ENCODE measurements around the gene SART3. TPM values are rescaled to one million over a fixed set of nuclear protein-coding genes. Genes with fewer than 3 reads are reported as not detected.

Gene SART3, protein sequence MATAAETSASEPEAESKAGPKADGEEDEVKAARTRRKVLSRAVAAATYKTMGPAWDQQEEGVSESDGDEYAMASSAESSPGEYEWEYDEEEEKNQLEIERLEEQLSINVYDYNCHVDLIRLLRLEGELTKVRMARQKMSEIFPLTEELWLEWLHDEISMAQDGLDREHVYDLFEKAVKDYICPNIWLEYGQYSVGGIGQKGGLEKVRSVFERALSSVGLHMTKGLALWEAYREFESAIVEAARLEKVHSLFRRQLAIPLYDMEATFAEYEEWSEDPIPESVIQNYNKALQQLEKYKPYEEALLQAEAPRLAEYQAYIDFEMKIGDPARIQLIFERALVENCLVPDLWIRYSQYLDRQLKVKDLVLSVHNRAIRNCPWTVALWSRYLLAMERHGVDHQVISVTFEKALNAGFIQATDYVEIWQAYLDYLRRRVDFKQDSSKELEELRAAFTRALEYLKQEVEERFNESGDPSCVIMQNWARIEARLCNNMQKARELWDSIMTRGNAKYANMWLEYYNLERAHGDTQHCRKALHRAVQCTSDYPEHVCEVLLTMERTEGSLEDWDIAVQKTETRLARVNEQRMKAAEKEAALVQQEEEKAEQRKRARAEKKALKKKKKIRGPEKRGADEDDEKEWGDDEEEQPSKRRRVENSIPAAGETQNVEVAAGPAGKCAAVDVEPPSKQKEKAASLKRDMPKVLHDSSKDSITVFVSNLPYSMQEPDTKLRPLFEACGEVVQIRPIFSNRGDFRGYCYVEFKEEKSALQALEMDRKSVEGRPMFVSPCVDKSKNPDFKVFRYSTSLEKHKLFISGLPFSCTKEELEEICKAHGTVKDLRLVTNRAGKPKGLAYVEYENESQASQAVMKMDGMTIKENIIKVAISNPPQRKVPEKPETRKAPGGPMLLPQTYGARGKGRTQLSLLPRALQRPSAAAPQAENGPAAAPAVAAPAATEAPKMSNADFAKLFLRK
- total RNA-seq, result 33.8 to 36.6 TPM (median 34.8 TPM) in 3 replicates
- long read RNA-seq, full-length matches to known transcripts, result 46 of 61 reads
- long read RNA-seq, partial matches to known transcripts, result 3 of 61 reads
- long read RNA-seq, other reads (novel, unspliced or antisense), result 12 of 61 reads

DNA sequence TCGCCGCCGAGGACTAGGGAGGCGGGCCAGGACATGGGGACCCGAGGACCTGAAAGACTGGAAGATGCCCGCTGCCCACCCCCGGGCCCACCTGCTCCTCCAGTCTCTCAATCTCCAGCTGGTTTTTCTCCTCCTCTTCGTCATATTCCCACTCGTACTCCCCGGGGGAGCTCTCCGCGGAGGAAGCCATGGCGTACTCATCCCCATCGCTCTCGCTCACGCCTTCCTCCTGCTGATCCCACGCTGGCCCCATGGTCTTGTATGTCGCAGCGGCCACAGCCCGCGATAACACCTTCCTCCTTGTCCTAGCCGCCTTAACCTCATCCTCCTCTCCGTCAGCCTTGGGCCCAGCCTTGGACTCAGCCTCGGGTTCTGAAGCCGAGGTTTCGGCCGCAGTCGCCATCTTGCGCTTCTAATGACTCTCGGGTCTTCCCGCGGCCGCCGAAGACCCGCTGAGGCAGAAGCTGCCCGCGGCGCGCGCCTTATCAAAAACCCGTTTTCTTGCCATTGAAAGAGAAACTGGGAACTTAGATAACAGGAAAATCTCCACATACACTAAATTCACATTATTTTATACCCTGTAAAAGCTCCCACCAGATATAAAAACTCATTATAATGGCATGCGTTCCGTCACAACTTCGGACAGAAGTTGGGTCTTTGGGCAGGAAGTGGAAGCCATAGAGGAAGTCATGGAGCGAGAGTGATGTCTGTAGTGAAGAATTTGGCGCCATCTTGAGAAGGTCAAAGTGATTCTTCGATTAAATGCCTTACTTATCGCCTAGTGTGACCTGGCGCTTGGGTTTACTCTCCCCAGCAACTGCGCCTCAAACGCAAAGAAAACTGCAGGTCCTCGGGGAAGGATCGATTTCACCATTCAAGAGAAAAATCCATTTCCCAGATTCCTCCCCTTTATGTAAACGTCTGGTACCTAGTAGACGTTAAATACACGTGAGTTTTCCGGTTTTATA is at the start of gene SART3:
Gene SART3, minus strand, starts transcription at position 422 of the 968 bp plus-strand sequence. Its CDS starts 19 bp downstream, at position 403.
- H3K4me1 Mint-ChIP-seq (ENCODE audit: low read depth), result peaks cover 68% of the 10 kb centered on the region
- no peaks in the 10 kb centered on the region for H3K27me3 Mint-ChIP-seq (ENCODE audit: low read depth)
- TF ChIP-seq, protein P1, sequence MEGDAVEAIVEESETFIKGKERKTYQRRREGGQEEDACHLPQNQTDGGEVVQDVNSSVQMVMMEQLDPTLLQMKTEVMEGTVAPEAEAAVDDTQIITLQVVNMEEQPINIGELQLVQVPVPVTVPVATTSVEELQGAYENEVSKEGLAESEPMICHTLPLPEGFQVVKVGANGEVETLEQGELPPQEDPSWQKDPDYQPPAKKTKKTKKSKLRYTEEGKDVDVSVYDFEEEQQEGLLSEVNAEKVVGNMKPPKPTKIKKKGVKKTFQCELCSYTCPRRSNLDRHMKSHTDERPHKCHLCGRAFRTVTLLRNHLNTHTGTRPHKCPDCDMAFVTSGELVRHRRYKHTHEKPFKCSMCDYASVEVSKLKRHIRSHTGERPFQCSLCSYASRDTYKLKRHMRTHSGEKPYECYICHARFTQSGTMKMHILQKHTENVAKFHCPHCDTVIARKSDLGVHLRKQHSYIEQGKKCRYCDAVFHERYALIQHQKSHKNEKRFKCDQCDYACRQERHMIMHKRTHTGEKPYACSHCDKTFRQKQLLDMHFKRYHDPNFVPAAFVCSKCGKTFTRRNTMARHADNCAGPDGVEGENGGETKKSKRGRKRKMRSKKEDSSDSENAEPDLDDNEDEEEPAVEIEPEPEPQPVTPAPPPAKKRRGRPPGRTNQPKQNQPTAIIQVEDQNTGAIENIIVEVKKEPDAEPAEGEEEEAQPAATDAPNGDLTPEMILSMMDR (IDR thresholded peaks at IDR 0.05), result peak; percentile 11
- no peaks in the 10 kb centered on the region for H3K9me3 Mint-ChIP-seq (ENCODE audit: low read depth)
- peak within 1 kb of the TSS; percentile 100 for H3K27ac Mint-ChIP-seq (ENCODE audit: unreplicated experiment)
- peak within 1 kb of the TSS; percentile 100 for H3K4me3 Mint-ChIP-seq (ENCODE audit: unreplicated experiment)
- H3K36me3 Mint-ChIP-seq (ENCODE audit: low read depth), result peaks cover 12% of the 10 kb centered on the region
- peak; percentile 93 for DNase-seq (ENCODE audit: low spot score)

DNA sequence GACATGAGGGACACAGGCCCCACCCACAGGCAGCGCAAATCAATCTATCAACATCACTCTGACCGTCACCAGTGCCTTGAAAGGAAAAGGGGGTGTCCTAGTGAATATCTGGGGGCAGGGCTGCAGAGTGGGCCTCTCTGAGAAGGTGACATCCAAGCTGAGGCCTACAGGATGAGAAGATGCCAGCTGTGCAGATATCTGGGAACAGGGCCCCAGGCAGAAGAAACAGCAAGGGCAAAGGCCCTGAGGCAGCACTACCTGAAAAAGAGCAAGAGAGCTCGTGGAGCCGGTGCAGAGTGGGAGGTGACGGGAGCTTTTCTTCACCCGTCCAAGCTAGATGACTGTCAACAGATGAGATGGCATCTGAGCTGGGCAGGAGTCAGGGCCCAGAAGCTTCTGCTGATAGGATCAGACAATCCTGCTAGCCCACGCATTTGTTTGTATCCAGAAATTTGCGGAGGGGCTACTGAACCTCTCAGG is 49.4 kb upstream of the SART3 start:
- no peak for DNase-seq (ENCODE audit: low spot score)
- Mint-ChIP-seq H3K9me3 (ENCODE audit: low read depth) (no peaks in the 10 kb centered on the region), H3K27me3 (ENCODE audit: low read depth) (no peaks in the 10 kb centered on the region), H3K4me1 (ENCODE audit: low read depth) (peaks cover 45% of the 10 kb centered on the region), H3K36me3 (ENCODE audit: low read depth) (no peaks in the 10 kb centered on the region), H3K27ac (ENCODE audit: unreplicated experiment) (no peak overlapping the region), H3K4me3 (ENCODE audit: unreplicated experiment) (no peak overlapping the region)
- TF ChIP-seq, protein P1 (IDR thresholded peaks at IDR 0.05), result no peak

DNA sequence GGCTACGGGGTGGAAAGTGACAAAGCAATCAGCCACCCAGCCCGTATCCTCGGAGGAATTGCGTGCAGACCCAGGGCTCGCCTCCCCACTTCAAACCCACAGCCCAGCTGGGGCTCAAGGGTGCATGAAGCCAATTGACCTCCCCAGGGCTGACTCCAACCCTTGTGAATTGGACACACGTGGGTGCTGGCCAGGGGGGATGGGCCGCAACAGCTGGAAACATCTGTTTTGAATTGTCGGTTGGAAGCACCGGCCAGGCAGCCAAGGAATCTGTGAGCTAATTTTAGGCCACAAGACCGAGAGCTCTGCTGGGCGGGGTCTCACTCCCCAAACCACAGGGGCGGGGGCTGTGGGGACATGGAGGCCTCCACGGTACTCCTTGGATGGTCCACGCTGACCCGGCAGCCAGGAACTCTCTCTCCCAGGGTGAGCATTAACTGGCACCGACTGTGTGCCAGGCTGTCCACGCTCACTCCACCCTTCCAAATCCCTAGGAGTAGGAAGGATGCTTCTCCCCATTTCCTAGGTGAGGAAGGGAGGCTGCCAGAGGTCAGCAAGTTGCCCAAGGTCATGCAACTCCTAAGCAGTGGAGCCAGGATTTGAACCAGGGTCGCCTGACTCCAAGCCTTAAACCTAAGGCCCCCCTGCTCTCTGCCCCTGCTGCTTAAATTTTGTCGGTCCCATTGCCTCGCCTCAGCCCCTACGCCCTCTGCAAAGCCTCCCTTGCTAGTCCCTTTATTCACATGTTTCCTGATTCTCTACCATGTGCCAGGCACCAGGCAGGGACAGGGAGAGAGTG is 48.8 kb upstream of the SART3 start:
- Mint-ChIP-seq H3K4me3 (ENCODE audit: unreplicated experiment) (no peak overlapping the region), H3K36me3 (ENCODE audit: low read depth) (no peaks in the 10 kb centered on the region), H3K27ac (ENCODE audit: unreplicated experiment) (peak overlapping the region; percentile 12), H3K27me3 (ENCODE audit: low read depth) (no peaks in the 10 kb centered on the region), H3K4me1 (ENCODE audit: low read depth) (peaks cover 51% of the 10 kb centered on the region), H3K9me3 (ENCODE audit: low read depth) (no peaks in the 10 kb centered on the region)
- TF ChIP-seq, protein P1 (IDR thresholded peaks at IDR 0.05), result no peak
- no peak for DNase-seq (ENCODE audit: low spot score)

DNA sequence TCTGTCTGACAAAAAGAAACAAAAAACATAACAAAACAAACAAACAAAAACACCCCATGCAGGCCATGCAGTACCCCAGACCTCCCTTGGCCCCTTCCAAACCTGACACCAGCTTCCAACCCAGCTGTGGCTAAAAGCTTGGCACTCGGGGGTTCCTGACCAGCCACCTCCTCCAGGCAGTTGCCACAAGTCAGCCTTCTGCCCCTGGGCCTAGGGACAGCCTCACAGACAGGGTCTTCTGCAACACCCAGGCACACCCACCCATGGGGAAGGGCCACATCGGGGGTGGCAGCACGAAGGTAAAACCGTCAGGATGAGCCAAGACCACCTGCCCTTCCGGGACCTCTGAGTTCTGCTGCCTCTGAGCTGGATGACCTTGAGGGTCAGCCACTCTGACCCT is 47.6 kb upstream of the SART3 start:
- Mint-ChIP-seq H3K4me1 (ENCODE audit: low read depth) (peaks cover 57% of the 10 kb centered on the region), H3K27ac (ENCODE audit: unreplicated experiment) (no peak overlapping the region)
- TF ChIP-seq, protein P1 (IDR thresholded peaks at IDR 0.05), result no peak

More for the DNA sequence above, 47.6 kb upstream of the SART3 start:
- no peak overlapping the region for H3K4me3 Mint-ChIP-seq (ENCODE audit: unreplicated experiment)
- no peak for DNase-seq (ENCODE audit: low spot score)
- no peaks in the 10 kb centered on the region for H3K9me3 Mint-ChIP-seq (ENCODE audit: low read depth)
- no peaks in the 10 kb centered on the region for H3K36me3 Mint-ChIP-seq (ENCODE audit: low read depth)
- no peaks in the 10 kb centered on the region for H3K27me3 Mint-ChIP-seq (ENCODE audit: low read depth)

Measured in chondrocyte (in vitro differentiated cells).